Keratinocyte (primary cell): ENCODE data around the gene PTPRN2. TPM values are rescaled to one million over a fixed set of nuclear protein-coding genes. Genes with fewer than 3 reads are reported as not detected.

ENCODE experiments used
- DNase-seq: peaks from one replicate; pipeline ENCODE4 v3.0.0-alpha.2; 2011; ENCODE audit warnings: low read depth, missing footprints, low spot score
- FAIRE-seq: peaks from 2 replicates; lab custom pipeline; 2011; peaks lifted over from hg19 to GRCh38; lab: Jason Lieb, UNC
- H2AFZ ChIP-seq: 2 replicates; pipeline ENCODE4 v1.6.0; 2012; ENCODE audit warnings: low read length, control low read depth, inconsistent platforms; ENCODE audit not compliant: control insufficient read depth
- H3K27ac ChIP-seq: 2 replicates; pipeline ENCODE4 v1.5.1; 2011; ENCODE audit warnings: low read length; ENCODE audit not compliant: control insufficient read depth, insufficient read depth
- H3K27me3 ChIP-seq: 3 replicates; pipeline ENCODE4 v1.6.0; 2011; ENCODE audit warnings: low read length; ENCODE audit not compliant: control insufficient read depth, insufficient read depth; ENCODE audit errors: extremely low read depth
- H3K36me3 ChIP-seq, 2 experiments: 2 replicates in 1 of 2; 3 replicates in 1 of 2; pipeline ENCODE4 v1.5.1; 2011; ENCODE audit warnings: low read length in 2 of 2, mild to moderate bottlenecking in 1 of 2; ENCODE audit not compliant: control insufficient read depth in 2 of 2, insufficient read depth in 2 of 2; ENCODE audit errors: extremely low read depth in 1 of 2
- H3K4me1 ChIP-seq: 3 replicates; pipeline ENCODE4 v1.5.1; 2011; ENCODE audit warnings: low read length; ENCODE audit not compliant: control insufficient read depth, insufficient read depth; ENCODE audit errors: extremely low read depth
- H3K4me2 ChIP-seq: 3 replicates; pipeline ENCODE4 v1.6.0; 2011; ENCODE audit warnings: low read depth, low read length; ENCODE audit not compliant: control insufficient read depth, insufficient read depth; ENCODE audit errors: extremely low read depth
- H3K4me3 ChIP-seq, 3 experiments: fragments of 200-600 bp in 1 of 3; sonication (generic) in 1 of 3; 2 replicates in 2 of 3; 3 replicates in 1 of 3; pipeline ENCODE4 v1.5.1; 2011 to 2016; ENCODE audit warnings: low read length in 3 of 3, mild to moderate bottlenecking in 3 of 3, control low read depth in 2 of 3, inconsistent platforms in 1 of 3, low read depth in 1 of 3, mixed read lengths in 1 of 3, mixed run types in 1 of 3, moderate library complexity in 1 of 3; ENCODE audit not compliant: control insufficient read depth in 2 of 3, insufficient read depth in 2 of 3; ENCODE audit errors: extremely low read depth in 1 of 3
- H3K79me2 ChIP-seq: 2 replicates; pipeline ENCODE4 v1.6.0; 2012; ENCODE audit warnings: low read length; ENCODE audit not compliant: control insufficient read depth, insufficient read depth
- H3K9ac ChIP-seq: 3 replicates; pipeline ENCODE4 v1.6.0; 2011; ENCODE audit warnings: low read length; ENCODE audit not compliant: control insufficient read depth, insufficient read depth; ENCODE audit errors: extremely low read depth
- H3K9me1 ChIP-seq: 3 replicates; pipeline ENCODE4 v1.6.0; 2011; ENCODE audit warnings: low read length; ENCODE audit not compliant: control insufficient read depth, insufficient read depth; ENCODE audit errors: extremely low read depth
- H3K9me3 ChIP-seq: 2 replicates; pipeline ENCODE4 v1.5.1; 2012; ENCODE audit warnings: low read depth, low read length; ENCODE audit not compliant: control insufficient read depth
- H4K20me1 ChIP-seq: 3 replicates; pipeline ENCODE4 v1.6.0; 2011; ENCODE audit warnings: low read length; ENCODE audit not compliant: control insufficient read depth, insufficient read depth; ENCODE audit errors: extremely low read depth
- EZH2 ChIP-seq: IDR thresholded peaks from one replicate; pipeline ENCODE4 v1.6.1; 2012; ENCODE audit warnings: inconsistent platforms, mild to moderate bottlenecking, low read length, moderate library complexity
- dilution Hi-C: fragments of 300-500 bp; cut with MboI; formaldehyde crosslinking; loops from one replicate; pipeline ENCODE4 v1.7.0; 2020; ENCODE audit warnings: low sequenced_read_pairs; ENCODE audit not compliant: extremely low pct_ligation_motif_present
- polyA plus RNA-seq, 5 experiments: library from polyadenylated mRNA; depleted of rRNA in 3 of 5; stranded (reverse) in 3 of 5; stranded (forward) in 1 of 5; unstranded in 1 of 5; fragments of >200 nt; gene quantifications; 1 replicate in 1 of 5; 2 replicates in 3 of 5; 3 replicates in 1 of 5; pipeline versions ENCODE4 v1.2.1 to v1.2.3, GENCODE V29; 2011 to 2012; ENCODE audit warnings: missing spikeins in 2 of 5, low read depth in 1 of 5, low replicate concordance in 1 of 5
- TF ChIP-seq, protein P1 (sequence below), 3 experiments: IDR thresholded peaks in 1 of 3; conservative IDR thresholded peaks in 1 of 3; optimal IDR thresholded peaks in 1 of 3; 2 replicates in 2 of 3; 3 replicates in 1 of 3; pipeline versions ENCODE3 to v1.5.1; 2011; ENCODE audit warnings: low read length in 3 of 3, mild to moderate bottlenecking in 3 of 3, moderate library complexity in 2 of 3, control low read depth in 1 of 3, inconsistent platforms in 1 of 3; ENCODE audit not compliant: insufficient read depth in 2 of 3; ENCODE audit errors: extremely low read depth in 1 of 3

Gene PTPRN2
- polyA plus RNA-seq, 1 donor (not counting 4 experiments of a cell fraction or from before 2014, with no cell fraction given), result not detected

DNA sequence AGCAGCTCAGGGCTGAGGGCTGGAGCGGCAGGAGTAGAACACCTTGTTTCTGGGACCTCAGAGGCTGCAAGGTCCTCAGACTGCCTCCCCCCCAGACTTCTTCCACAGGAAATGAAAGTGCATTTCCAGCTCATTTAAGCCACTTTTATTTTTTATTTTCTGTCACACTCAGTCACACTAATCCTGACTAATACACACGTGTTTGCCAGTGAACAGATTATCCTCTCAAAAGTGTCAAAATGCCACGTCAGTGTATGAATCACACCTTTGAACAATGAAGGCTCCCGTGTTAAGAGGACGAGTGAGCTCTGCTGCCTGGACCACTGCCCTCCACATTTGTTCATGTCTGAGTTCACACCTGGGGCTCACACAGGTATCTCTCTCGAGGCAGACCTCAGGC is 762.3 kb downstream of the PTPRN2 start:
- H3K4me2 ChIP-seq, result no peak overlapping the region
- H4K20me1 ChIP-seq, result no peaks in the 10 kb centered on the region
- no peak overlapping the region for H3K27ac ChIP-seq
- no peak overlapping the region for H2AFZ ChIP-seq
- no peaks in the 10 kb centered on the region for H3K9me1 ChIP-seq
- peaks cover 17% of the 10 kb centered on the region for H3K9me3 ChIP-seq
- no peaks in the 10 kb centered on the region for H3K79me2 ChIP-seq
- FAIRE-seq (no peak), DNase-seq (no peak)
- no peak for TF ChIP-seq EZH2
- TF ChIP-seq, protein P1, sequence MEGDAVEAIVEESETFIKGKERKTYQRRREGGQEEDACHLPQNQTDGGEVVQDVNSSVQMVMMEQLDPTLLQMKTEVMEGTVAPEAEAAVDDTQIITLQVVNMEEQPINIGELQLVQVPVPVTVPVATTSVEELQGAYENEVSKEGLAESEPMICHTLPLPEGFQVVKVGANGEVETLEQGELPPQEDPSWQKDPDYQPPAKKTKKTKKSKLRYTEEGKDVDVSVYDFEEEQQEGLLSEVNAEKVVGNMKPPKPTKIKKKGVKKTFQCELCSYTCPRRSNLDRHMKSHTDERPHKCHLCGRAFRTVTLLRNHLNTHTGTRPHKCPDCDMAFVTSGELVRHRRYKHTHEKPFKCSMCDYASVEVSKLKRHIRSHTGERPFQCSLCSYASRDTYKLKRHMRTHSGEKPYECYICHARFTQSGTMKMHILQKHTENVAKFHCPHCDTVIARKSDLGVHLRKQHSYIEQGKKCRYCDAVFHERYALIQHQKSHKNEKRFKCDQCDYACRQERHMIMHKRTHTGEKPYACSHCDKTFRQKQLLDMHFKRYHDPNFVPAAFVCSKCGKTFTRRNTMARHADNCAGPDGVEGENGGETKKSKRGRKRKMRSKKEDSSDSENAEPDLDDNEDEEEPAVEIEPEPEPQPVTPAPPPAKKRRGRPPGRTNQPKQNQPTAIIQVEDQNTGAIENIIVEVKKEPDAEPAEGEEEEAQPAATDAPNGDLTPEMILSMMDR (optimal IDR thresholded peaks at IDR 0.05 in 1 of 3, IDR thresholded peaks at IDR 0.05 in 1 of 3, conservative IDR thresholded peaks at IDR 0.05 in 1 of 3; ENCODE audit: extremely low read depth in 1 of 3, insufficient read depth in 2 of 3, low read length in 3 of 3), result no peak
- no peaks in the 10 kb centered on the region for H3K27me3 ChIP-seq
- H3K4me3 ChIP-seq, result no peak overlapping the region
- dilution Hi-C loops, result no loop called here
- H3K9ac ChIP-seq, result no peak overlapping the region
- no peaks in the 10 kb centered on the region for H3K36me3 ChIP-seq
- H3K4me1 ChIP-seq, result no peaks in the 10 kb centered on the region

DNA sequence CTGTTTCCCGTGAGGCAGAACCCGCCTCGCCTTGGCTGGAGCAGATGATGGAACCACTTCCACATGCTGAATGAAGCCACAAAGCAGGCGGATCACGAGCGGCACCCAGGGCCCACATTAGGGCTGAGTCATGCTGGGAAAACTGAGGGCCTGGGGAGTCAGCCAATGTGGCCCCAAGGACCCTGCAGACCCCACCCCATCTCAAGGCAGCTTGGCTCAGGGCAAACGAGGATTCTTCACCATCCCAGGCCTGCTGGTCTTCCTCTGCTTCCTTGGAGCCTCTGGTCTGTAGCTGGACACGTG is 762.9 kb downstream of the PTPRN2 start:
- Histone ChIP-seq H2AFZ (no peak overlapping the region), H3K9me1 (no peaks in the 10 kb centered on the region), H3K4me3 (no peak overlapping the region), H3K27ac (no peak overlapping the region), H3K4me1 (no peaks in the 10 kb centered on the region), H3K27me3 (no peaks in the 10 kb centered on the region), H3K79me2 (no peaks in the 10 kb centered on the region), H3K9me3 (peaks cover 20% of the 10 kb centered on the region), H3K9ac (no peak overlapping the region), H4K20me1 (no peaks in the 10 kb centered on the region), H3K4me2 (no peak overlapping the region), H3K36me3 (no peaks in the 10 kb centered on the region)
- dilution Hi-C loops, result no loop called here
- DNase-seq (no peak), FAIRE-seq (no peak)
- no peak for TF ChIP-seq EZH2
- TF ChIP-seq, protein P1 (optimal IDR thresholded peaks at IDR 0.05 in 1 of 3, IDR thresholded peaks at IDR 0.05 in 1 of 3, conservative IDR thresholded peaks at IDR 0.05 in 1 of 3; ENCODE audit: extremely low read depth in 1 of 3, insufficient read depth in 2 of 3, low read length in 3 of 3), result no peak
